ENCODE data around the gene SPAG17.

The SPAG17 gene

DNA sequence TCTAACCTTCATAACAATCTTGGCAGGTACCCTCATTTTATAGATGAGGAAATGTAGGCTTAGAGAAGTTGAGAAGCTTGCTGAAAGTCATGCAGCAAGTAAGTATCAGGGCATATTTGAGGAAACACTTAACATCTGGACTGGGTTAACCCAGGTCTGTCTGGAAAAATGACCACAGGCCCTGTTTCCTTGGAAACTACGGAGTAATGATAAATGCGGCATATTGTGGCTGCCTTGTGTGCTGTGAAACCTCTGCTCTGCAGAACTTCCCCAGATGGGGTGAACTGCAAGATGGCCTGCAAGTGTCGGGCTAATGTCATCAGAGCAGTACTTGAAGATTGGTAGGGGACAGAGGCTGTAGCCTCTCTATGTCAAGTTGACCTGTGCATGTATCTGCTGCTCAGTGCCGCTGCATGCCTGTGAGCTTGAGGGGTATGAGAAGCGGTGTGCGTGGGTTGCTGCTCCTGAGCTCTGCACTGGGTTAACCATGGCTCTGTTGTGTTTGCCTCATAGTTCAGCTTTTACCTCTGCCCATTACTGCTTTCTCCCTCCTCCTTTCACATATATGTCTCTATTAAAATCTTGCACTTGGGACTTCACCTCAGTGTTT, 172.4 kb downstream of the SPAG17 start:
- Histone ChIP-seq H3K9me2 (replicated peaks; ENCODE audit: control insufficient read depth, low read length) (no peaks in the 10 kb centered on the region), H3K27ac (ENCODE audit: low read depth, low read length) (no peak overlapping the region), H3F3A (ENCODE audit: control insufficient read depth, insufficient read depth) (no peaks in the 10 kb centered on the region), H3K79me2 (ENCODE audit: control insufficient read depth, low read length) (no peaks in the 10 kb centered on the region), H3K9me3 (ENCODE audit: control insufficient read depth, insufficient read depth, low read length) (no peaks in the 10 kb centered on the region), H3K4me3 (ENCODE audit: low read length) (no peak overlapping the region), H3K4me1 (ENCODE audit: control insufficient read depth, low read length) (no peaks in the 10 kb centered on the region), H4K20me1 (ENCODE audit: control insufficient read depth, insufficient read depth, low read depth, low read length) (no peaks in the 10 kb centered on the region), H3K27me3 (ENCODE audit: control insufficient read depth, low read length) (no peaks in the 10 kb centered on the region), H3K4me2 (ENCODE audit: low read length) (no peak overlapping the region), H3K36me3 (ENCODE audit: control insufficient read depth, low read length) (no peaks in the 10 kb centered on the region)
- no peak for TF ChIP-seq EZH2phosphoT487 (IDR thresholded peaks at IDR 0.05; ENCODE audit: borderline replicate concordance, low read length)
- TF ChIP-seq, protein P1, sequence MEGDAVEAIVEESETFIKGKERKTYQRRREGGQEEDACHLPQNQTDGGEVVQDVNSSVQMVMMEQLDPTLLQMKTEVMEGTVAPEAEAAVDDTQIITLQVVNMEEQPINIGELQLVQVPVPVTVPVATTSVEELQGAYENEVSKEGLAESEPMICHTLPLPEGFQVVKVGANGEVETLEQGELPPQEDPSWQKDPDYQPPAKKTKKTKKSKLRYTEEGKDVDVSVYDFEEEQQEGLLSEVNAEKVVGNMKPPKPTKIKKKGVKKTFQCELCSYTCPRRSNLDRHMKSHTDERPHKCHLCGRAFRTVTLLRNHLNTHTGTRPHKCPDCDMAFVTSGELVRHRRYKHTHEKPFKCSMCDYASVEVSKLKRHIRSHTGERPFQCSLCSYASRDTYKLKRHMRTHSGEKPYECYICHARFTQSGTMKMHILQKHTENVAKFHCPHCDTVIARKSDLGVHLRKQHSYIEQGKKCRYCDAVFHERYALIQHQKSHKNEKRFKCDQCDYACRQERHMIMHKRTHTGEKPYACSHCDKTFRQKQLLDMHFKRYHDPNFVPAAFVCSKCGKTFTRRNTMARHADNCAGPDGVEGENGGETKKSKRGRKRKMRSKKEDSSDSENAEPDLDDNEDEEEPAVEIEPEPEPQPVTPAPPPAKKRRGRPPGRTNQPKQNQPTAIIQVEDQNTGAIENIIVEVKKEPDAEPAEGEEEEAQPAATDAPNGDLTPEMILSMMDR (IDR thresholded peaks at IDR 0.05; ENCODE audit: low read depth, low read length, poor library complexity, severe bottlenecking), result no peak

DNA sequence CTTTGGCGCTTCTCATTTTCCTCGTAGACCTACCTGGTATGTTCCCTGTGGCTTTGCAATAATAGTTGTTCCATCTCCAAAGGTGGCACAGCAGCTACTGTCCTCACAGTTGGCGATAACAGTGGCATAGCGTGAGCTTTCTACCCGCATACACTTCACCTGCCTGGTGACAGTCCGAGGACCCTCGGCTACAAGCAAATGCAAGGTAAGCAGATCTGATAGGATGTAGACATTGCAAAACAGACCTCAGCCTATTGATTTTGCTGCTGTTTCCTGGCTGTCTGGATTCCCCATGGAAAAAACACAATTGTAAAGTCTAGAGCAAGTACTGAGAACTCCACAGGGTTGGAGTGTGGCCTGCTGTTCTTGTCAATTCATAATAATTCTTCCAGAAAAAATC, 177.0 kb downstream of the SPAG17 start:
- no peaks in the 10 kb centered on the region for H3K9me2 ChIP-seq (replicated peaks; ENCODE audit: control insufficient read depth, low read length)
- TF ChIP-seq EZH2phosphoT487 (IDR thresholded peaks at IDR 0.05; ENCODE audit: borderline replicate concordance, low read length), result no peak
- TF ChIP-seq, protein P1 (IDR thresholded peaks at IDR 0.05; ENCODE audit: low read depth, low read length, poor library complexity, severe bottlenecking), result no peak
- H3K36me3 ChIP-seq (ENCODE audit: control insufficient read depth, low read length), result no peaks in the 10 kb centered on the region
- no peaks in the 10 kb centered on the region for H4K20me1 ChIP-seq (ENCODE audit: control insufficient read depth, insufficient read depth, low read depth, low read length)
- no peaks in the 10 kb centered on the region for H3K27me3 ChIP-seq (ENCODE audit: control insufficient read depth, low read length)
- no peak overlapping the region for H3K4me3 ChIP-seq (ENCODE audit: low read length)
- no peaks in the 10 kb centered on the region for H3K79me2 ChIP-seq (ENCODE audit: control insufficient read depth, low read length)
- no peaks in the 10 kb centered on the region for H3K4me1 ChIP-seq (ENCODE audit: control insufficient read depth, low read length)
- no peak overlapping the region for H3K4me2 ChIP-seq (ENCODE audit: low read length)
- H3F3A ChIP-seq (ENCODE audit: control insufficient read depth, insufficient read depth), result no peaks in the 10 kb centered on the region
- H3K27ac ChIP-seq (ENCODE audit: low read depth, low read length), result no peak overlapping the region
- no peaks in the 10 kb centered on the region for H3K9me3 ChIP-seq (ENCODE audit: control insufficient read depth, insufficient read depth, low read length)

GRCh38 chr1:118007391-118007790, 177.6 kb downstream of the SPAG17 start:
- TF ChIP-seq, protein P1 (IDR thresholded peaks at IDR 0.05; ENCODE audit: low read depth, low read length, poor library complexity, severe bottlenecking), result no peak
- no peak for TF ChIP-seq EZH2phosphoT487 (IDR thresholded peaks at IDR 0.05; ENCODE audit: borderline replicate concordance, low read length)
- Histone ChIP-seq H3K79me2 (ENCODE audit: control insufficient read depth, low read length) (no peaks in the 10 kb centered on the region), H3K27ac (ENCODE audit: low read depth, low read length) (no peak overlapping the region), H4K20me1 (ENCODE audit: control insufficient read depth, insufficient read depth, low read depth, low read length) (no peaks in the 10 kb centered on the region), H3K27me3 (ENCODE audit: control insufficient read depth, low read length) (no peaks in the 10 kb centered on the region), H3K4me2 (ENCODE audit: low read length) (no peak overlapping the region), H3F3A (ENCODE audit: control insufficient read depth, insufficient read depth) (no peaks in the 10 kb centered on the region), H3K9me3 (ENCODE audit: control insufficient read depth, insufficient read depth, low read length) (no peaks in the 10 kb centered on the region), H3K4me3 (ENCODE audit: low read length) (no peak overlapping the region), H3K4me1 (ENCODE audit: control insufficient read depth, low read length) (no peaks in the 10 kb centered on the region), H3K36me3 (ENCODE audit: control insufficient read depth, low read length) (no peaks in the 10 kb centered on the region), H3K9me2 (replicated peaks; ENCODE audit: control insufficient read depth, low read length) (no peaks in the 10 kb centered on the region)

Measured in DOHH2 (cell line).